ENCODE data around the gene SELENOF. TPM values are rescaled to one million over a fixed set of nuclear protein-coding genes. Genes with fewer than 3 reads are reported as not detected.

The SELENOF gene
- total RNA-seq, 1 donor from 2014 or later, result 71.7 TPM

- no peak for ATAC-seq
- intact Hi-C loops (cut with micrococcal nuclease), result no loop called here
- DNase-seq, result no peak
These were observed 47.8 kb downstream of the SELENOF start for GRCh38 chr1:86865973-86866637.

GRCh38 chr1:86862920-86863319, 51.0 kb downstream of the SELENOF start:
- intact Hi-C loops (cut with micrococcal nuclease), result no loop called here
- DNase-seq (no peak), ATAC-seq (no peak)

- intact Hi-C loops (cut with micrococcal nuclease), result no loop called here
- DNase-seq, result no peak
- no peak for ATAC-seq
These were observed 52.5 kb downstream of the SELENOF start for GRCh38 chr1:86861424-86861823.

GRCh38 chr1:86860424-86860823, 53.5 kb downstream of the SELENOF start:
- intact Hi-C loops (cut with micrococcal nuclease), result no loop called here
- no peak for ATAC-seq
- no peak for DNase-seq

GRCh38 chr1:86860020-86860419, 53.9 kb downstream of the SELENOF start:
- intact Hi-C loops (cut with micrococcal nuclease), result no loop called here
- DNase-seq, result no peak
- ATAC-seq, result no peak

GRCh38 chr1:86858524-86859261, 55.2 kb downstream of the SELENOF start:
- intact Hi-C loops (cut with micrococcal nuclease), result no loop called here
- ATAC-seq, result no peak
- no peak for DNase-seq

- DNase-seq, result no peak
- no peak for ATAC-seq
- intact Hi-C loops (cut with micrococcal nuclease), result no loop called here
These were observed 57.7 kb downstream of the SELENOF start for GRCh38 chr1:86856196-86856595.

- intact Hi-C loops (cut with micrococcal nuclease), result no loop called here
- DNase-seq (no peak), ATAC-seq (no peak)
These were observed 59.6 kb downstream of the SELENOF start for GRCh38 chr1:86854352-86854751.

GRCh38 chr1:86852782-86853408, 61.0 kb downstream of the SELENOF start:
- ATAC-seq, result no peak
- intact Hi-C loops (cut with micrococcal nuclease), result no loop called here

GRCh38 chr1:86852289-86852688, 61.6 kb downstream of the SELENOF start:
- DNase-seq (no peak), ATAC-seq (no peak)
- intact Hi-C loops (cut with micrococcal nuclease), result no loop called here

More at GRCh38 chr1:86852782-86853408, 61.0 kb downstream of the SELENOF start:
- no peak for DNase-seq

- no peak for ATAC-seq
These were observed 64.2 kb downstream of the SELENOF start for GRCh38 chr1:86849756-86850155.

GRCh38 chr1:86848654-86849053, 65.3 kb downstream of the SELENOF start:
- intact Hi-C loops (cut with micrococcal nuclease), result no loop called here
- DNase-seq (no peak), ATAC-seq (no peak)

More at GRCh38 chr1:86849756-86850155, 64.2 kb downstream of the SELENOF start:
- DNase-seq, result no peak
- intact Hi-C loops (cut with micrococcal nuclease), result no loop called here

- intact Hi-C loops (cut with micrococcal nuclease), result no loop called here
- ATAC-seq (no peak), DNase-seq (no peak)
These were observed 67.7 kb downstream of the SELENOF start for GRCh38 chr1:86846164-86846647.

GRCh38 chr1:86845514-86845913, 68.4 kb downstream of the SELENOF start:
- ATAC-seq, result no peak
- no peak for DNase-seq
- intact Hi-C loops (cut with micrococcal nuclease), result no loop called here

GRCh38 chr1:86841116-86841515, 72.8 kb downstream of the SELENOF start:
- ATAC-seq (no peak), DNase-seq (no peak)
- intact Hi-C loops (cut with micrococcal nuclease), result no loop called here

- intact Hi-C loops (cut with micrococcal nuclease), result loop anchor here (5.0 to 10.0 kb wide), 2 partner anchors 141 to 249 kb away; no protein-coding TSS in a partner anchor
- ATAC-seq (peak; percentile 92), DNase-seq (peak; percentile 63)
These were observed 80.3 kb downstream of the SELENOF start for GRCh38 chr1:86833461-86834215.

GRCh38 chr1:86832433-86832832, 81.5 kb downstream of the SELENOF start:
- intact Hi-C loops (cut with micrococcal nuclease), result loop anchor here (5.0 to 10.0 kb wide), 2 partner anchors 142 to 250 kb away; no protein-coding TSS in a partner anchor
- ATAC-seq (no peak), DNase-seq (no peak)

- ATAC-seq, result no peak
- intact Hi-C loops (cut with micrococcal nuclease), result no loop called here
- DNase-seq, result no peak
These were observed 84.6 kb downstream of the SELENOF start for GRCh38 chr1:86829321-86829720.

- no peak for DNase-seq
- no peak for ATAC-seq
- intact Hi-C loops (cut with micrococcal nuclease), result no loop called here
These were observed 85.9 kb downstream of the SELENOF start for GRCh38 chr1:86828024-86828423.
